ENCODE data around the gene LIN54.
A peak's percentile ranks its signal among the peaks of the same experiment; 100 is the strongest.

The LIN54 gene

DNA sequence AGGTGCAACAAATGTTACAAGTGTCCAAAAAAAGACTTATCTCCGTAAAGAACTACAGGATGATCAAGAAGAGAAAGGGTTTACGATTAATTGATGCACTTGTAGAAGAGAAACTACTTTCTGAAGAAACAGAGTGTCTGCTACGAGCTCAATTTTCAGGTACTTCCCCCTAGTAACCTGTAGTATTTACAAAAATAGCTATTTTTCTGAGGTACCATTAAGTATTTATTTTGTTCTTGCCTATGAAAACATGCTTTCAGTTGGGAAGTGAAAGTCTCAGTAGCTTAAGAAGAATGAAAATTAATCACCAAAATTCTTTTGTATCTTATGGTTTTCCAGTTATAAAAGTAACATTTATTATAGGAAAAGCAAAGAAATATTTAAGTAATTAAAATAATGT, 104.2 kb downstream of the LIN54 start:
- H3K4me3 ChIP-seq (ENCODE audit: low read length in 2 of 2) = no peak overlapping the region
- no peaks in the 10 kb centered on the region for H3K9me3 ChIP-seq (ENCODE audit: control insufficient read depth in 2 of 2, low read length in 2 of 2)
- H3K4me1 ChIP-seq (ENCODE audit: control insufficient read depth, insufficient read depth, low read length) = no peaks in the 10 kb centered on the region
- H3K27me3 ChIP-seq (ENCODE audit: control insufficient read depth in 1 of 2, insufficient read depth in 2 of 2, low read length in 2 of 2) = no peaks in the 10 kb centered on the region
- H3K9ac ChIP-seq (ENCODE audit: low read length in 2 of 2) = no peak overlapping the region
- H3K27ac ChIP-seq (ENCODE audit: low read length) = no peak overlapping the region
- peaks cover 3% of the 10 kb centered on the region in 2 donors for H3K36me3 ChIP-seq (ENCODE audit: control insufficient read depth in 2 of 2, insufficient read depth in 2 of 2, low read length in 2 of 2)

- Histone ChIP-seq H3K9me3 (ENCODE audit: control insufficient read depth in 2 of 2, low read length in 2 of 2) (no peaks in the 10 kb centered on the region), H3K36me3 (ENCODE audit: control insufficient read depth in 2 of 2, insufficient read depth in 2 of 2, low read length in 2 of 2) (peaks cover 0 to 2% of the 10 kb centered on the region in 2 donors), H3K4me1 (ENCODE audit: control insufficient read depth, insufficient read depth, low read length) (no peaks in the 10 kb centered on the region), H3K27ac (ENCODE audit: low read length) (no peak overlapping the region), H3K27me3 (ENCODE audit: control insufficient read depth in 1 of 2, insufficient read depth in 2 of 2, low read length in 2 of 2) (no peaks in the 10 kb centered on the region), H3K9ac (ENCODE audit: low read length in 2 of 2) (no peak overlapping the region), H3K4me3 (ENCODE audit: low read length in 2 of 2) (no peak overlapping the region)
Observed at GRCh38 chr4:82905205-82905604, 105.4 kb downstream of the LIN54 start.

- no peaks in the 10 kb centered on the region for H3K27me3 ChIP-seq (ENCODE audit: control insufficient read depth in 1 of 2, insufficient read depth in 2 of 2, low read length in 2 of 2)
- H3K36me3 ChIP-seq (ENCODE audit: control insufficient read depth in 2 of 2, insufficient read depth in 2 of 2, low read length in 2 of 2) = peaks cover 0 to 2% of the 10 kb centered on the region in 2 donors
- H3K9me3 ChIP-seq (ENCODE audit: control insufficient read depth in 2 of 2, low read length in 2 of 2) = no peaks in the 10 kb centered on the region
- H3K4me1 ChIP-seq (ENCODE audit: control insufficient read depth, insufficient read depth, low read length) = no peaks in the 10 kb centered on the region
- no peak overlapping the region for H3K27ac ChIP-seq (ENCODE audit: low read length)
- H3K9ac ChIP-seq (ENCODE audit: low read length in 2 of 2) = no peak overlapping the region
- H3K4me3 ChIP-seq (ENCODE audit: low read length in 2 of 2) = no peak overlapping the region
Observed at GRCh38 chr4:82903737-82904136, 106.9 kb downstream of the LIN54 start.

GRCh38 chr4:82901183-82901718, 109.4 kb downstream of the LIN54 start:
- peaks cover 0 to 2% of the 10 kb centered on the region in 2 donors for H3K36me3 ChIP-seq (ENCODE audit: control insufficient read depth in 2 of 2, insufficient read depth in 2 of 2, low read length in 2 of 2)
- peak overlapping the region; percentile 99 for H3K27ac ChIP-seq (ENCODE audit: low read length)
- no peaks in the 10 kb centered on the region for H3K27me3 ChIP-seq (ENCODE audit: control insufficient read depth in 1 of 2, insufficient read depth in 2 of 2, low read length in 2 of 2)
- peak overlapping the region; percentile 92 to 99 for H3K9ac ChIP-seq (ENCODE audit: low read length in 2 of 2)
- H3K4me3 ChIP-seq (ENCODE audit: low read length in 2 of 2) = peak overlapping the region; percentile 94 to 98
- no peaks in the 10 kb centered on the region for H3K4me1 ChIP-seq (ENCODE audit: control insufficient read depth, insufficient read depth, low read length)
- H3K9me3 ChIP-seq (ENCODE audit: control insufficient read depth in 2 of 2, low read length in 2 of 2) = no peaks in the 10 kb centered on the region

- Histone ChIP-seq H3K9ac (ENCODE audit: low read length in 2 of 2) (peak within 1 kb of the TSS; percentile 92 to 99), H3K4me1 (ENCODE audit: control insufficient read depth, insufficient read depth, low read length) (no peaks in the 10 kb centered on the region), H3K36me3 (ENCODE audit: control insufficient read depth in 2 of 2, insufficient read depth in 2 of 2, low read length in 2 of 2) (peaks cover 0 to 2% of the 10 kb centered on the region in 2 donors), H3K4me3 (ENCODE audit: low read length in 2 of 2) (peak within 1 kb of the TSS; percentile 94 to 98), H3K27ac (ENCODE audit: low read length) (peak within 1 kb of the TSS; percentile 99), H3K27me3 (ENCODE audit: control insufficient read depth in 1 of 2, insufficient read depth in 2 of 2, low read length in 2 of 2) (no peaks in the 10 kb centered on the region), H3K9me3 (ENCODE audit: control insufficient read depth in 2 of 2, low read length in 2 of 2) (no peaks in the 10 kb centered on the region)
Observed at GRCh38 chr4:82900411-82901182, 110.0 kb downstream of the LIN54 start, which contains the start of gene THAP9. Gene THAP9, plus strand, starts transcription at chr4:82900735. Its CDS starts 68 bp downstream, at chr4:82900803.

DNA sequence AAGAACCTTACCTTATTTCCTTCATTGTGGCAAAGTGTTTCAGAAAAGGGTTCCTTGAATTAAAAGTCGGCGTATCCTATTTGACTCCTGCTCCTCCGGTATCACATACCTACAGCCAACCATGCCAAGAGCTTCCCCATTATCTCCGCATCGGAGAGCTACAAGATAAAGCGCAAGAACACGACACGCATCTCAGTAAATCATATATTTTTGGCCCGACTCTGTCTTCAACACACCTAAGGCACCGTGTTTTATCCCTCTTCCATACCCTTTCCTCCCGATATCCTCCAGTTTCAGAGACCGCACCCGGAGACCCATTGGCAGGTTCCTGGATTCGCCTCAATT, 110.6 kb downstream of the LIN54 start:
- no peaks in the 10 kb centered on the region for H3K4me1 ChIP-seq (ENCODE audit: control insufficient read depth, insufficient read depth, low read length)
- peak overlapping the region; percentile 94 to 98 for H3K4me3 ChIP-seq (ENCODE audit: low read length in 2 of 2)
- peak overlapping the region; percentile 99 for H3K27ac ChIP-seq (ENCODE audit: low read length)
- H3K9ac ChIP-seq (ENCODE audit: low read length in 2 of 2) = peak overlapping the region; percentile 92 to 96
- H3K36me3 ChIP-seq (ENCODE audit: control insufficient read depth in 2 of 2, insufficient read depth in 2 of 2, low read length in 2 of 2) = peaks cover 0 to 2% of the 10 kb centered on the region in 2 donors
- H3K9me3 ChIP-seq (ENCODE audit: control insufficient read depth in 2 of 2, low read length in 2 of 2) = no peaks in the 10 kb centered on the region
- no peaks in the 10 kb centered on the region for H3K27me3 ChIP-seq (ENCODE audit: control insufficient read depth in 1 of 2, insufficient read depth in 2 of 2, low read length in 2 of 2)

DNA sequence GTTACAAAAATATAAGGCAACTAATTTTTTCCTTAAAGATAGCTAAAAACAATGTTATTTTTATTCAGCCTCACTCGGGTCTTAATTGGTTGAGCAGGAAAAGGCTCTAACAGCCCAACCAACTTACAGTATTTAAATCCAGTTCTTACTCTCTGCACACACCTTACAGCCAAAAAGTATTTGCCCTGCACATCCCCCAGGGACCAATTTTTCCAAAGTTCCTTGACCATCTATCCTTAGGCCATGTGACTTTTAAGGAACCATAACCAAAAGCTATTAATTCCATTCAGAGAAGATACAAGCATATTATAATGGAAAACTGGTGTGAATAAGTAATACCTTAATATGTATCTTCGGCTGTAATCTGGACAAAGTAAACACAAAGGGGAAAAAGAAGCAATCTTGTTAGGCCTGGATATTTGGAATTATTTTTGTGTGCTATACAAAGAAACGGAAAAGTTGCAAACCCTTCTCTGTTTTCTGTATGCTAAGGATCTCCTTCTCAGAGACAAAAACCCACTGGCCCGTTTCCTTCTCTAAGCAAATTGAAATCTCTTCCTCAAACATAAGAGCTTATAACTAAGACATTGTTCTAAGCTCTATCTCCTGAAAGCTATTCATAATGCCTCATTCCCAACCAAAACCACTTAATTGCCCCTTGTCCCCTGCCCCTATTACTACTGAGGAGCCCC, 111.1 kb downstream of the LIN54 start:
- Histone ChIP-seq H3K4me1 (ENCODE audit: control insufficient read depth, insufficient read depth, low read length) (no peaks in the 10 kb centered on the region), H3K9me3 (ENCODE audit: control insufficient read depth in 2 of 2, low read length in 2 of 2) (no peaks in the 10 kb centered on the region), H3K9ac (ENCODE audit: low read length in 2 of 2) (peak overlapping the region; percentile 92 to 96), H3K27ac (ENCODE audit: low read length) (peak overlapping the region; percentile 99), H3K4me3 (ENCODE audit: low read length in 2 of 2) (peak overlapping the region; percentile 94 to 98), H3K36me3 (ENCODE audit: control insufficient read depth in 2 of 2, insufficient read depth in 2 of 2, low read length in 2 of 2) (peaks cover under 1 to 1% of the 10 kb centered on the region in 2 donors), H3K27me3 (ENCODE audit: control insufficient read depth in 1 of 2, insufficient read depth in 2 of 2, low read length in 2 of 2) (no peaks in the 10 kb centered on the region)

- Histone ChIP-seq H3K9me3 (ENCODE audit: control insufficient read depth in 2 of 2, low read length in 2 of 2) (no peaks in the 10 kb centered on the region), H3K4me3 (ENCODE audit: low read length in 2 of 2) (peak overlapping the region; percentile 94 to 98), H3K27ac (ENCODE audit: low read length) (no peak overlapping the region), H3K36me3 (ENCODE audit: control insufficient read depth in 2 of 2, insufficient read depth in 2 of 2, low read length in 2 of 2) (peaks cover 0 to 9% of the 10 kb centered on the region in 2 donors), H3K9ac (ENCODE audit: low read length in 2 of 2) (peak overlapping the region in 1 of 2 donors; percentile 92), H3K27me3 (ENCODE audit: control insufficient read depth in 1 of 2, insufficient read depth in 2 of 2, low read length in 2 of 2) (no peaks in the 10 kb centered on the region), H3K4me1 (ENCODE audit: control insufficient read depth, insufficient read depth, low read length) (no peaks in the 10 kb centered on the region)
Observed at GRCh38 chr4:82898322-82899243, 112.0 kb downstream of the LIN54 start.

DNA sequence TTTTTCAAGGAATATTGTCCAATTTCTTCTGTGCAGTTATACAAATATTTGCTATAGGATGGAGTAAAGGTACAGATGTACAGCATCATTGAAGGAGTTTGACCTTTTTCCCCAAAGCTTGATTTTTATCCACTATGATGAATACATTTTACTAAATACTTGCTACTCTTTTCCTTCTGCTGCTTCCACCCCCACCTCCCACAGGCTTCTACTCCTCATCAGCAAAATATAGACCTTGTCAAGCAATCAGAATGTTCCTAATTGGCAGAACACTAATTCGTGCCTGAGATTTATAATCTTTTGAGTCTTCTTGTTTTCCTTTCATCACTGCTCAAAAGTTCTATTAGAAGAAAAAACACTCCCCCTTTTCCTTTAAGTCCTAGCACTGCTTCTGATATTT, 113.9 kb downstream of the LIN54 start:
- Histone ChIP-seq H3K4me3 (ENCODE audit: low read length in 2 of 2) (no peak overlapping the region), H3K9ac (ENCODE audit: low read length in 2 of 2) (no peak overlapping the region), H3K36me3 (ENCODE audit: control insufficient read depth in 2 of 2, insufficient read depth in 2 of 2, low read length in 2 of 2) (peaks cover 0 to 9% of the 10 kb centered on the region in 2 donors), H3K9me3 (ENCODE audit: control insufficient read depth in 2 of 2, low read length in 2 of 2) (no peaks in the 10 kb centered on the region), H3K27me3 (ENCODE audit: control insufficient read depth in 1 of 2, insufficient read depth in 2 of 2, low read length in 2 of 2) (no peaks in the 10 kb centered on the region), H3K27ac (ENCODE audit: low read length) (no peak overlapping the region), H3K4me1 (ENCODE audit: control insufficient read depth, insufficient read depth, low read length) (no peaks in the 10 kb centered on the region)

DNA sequence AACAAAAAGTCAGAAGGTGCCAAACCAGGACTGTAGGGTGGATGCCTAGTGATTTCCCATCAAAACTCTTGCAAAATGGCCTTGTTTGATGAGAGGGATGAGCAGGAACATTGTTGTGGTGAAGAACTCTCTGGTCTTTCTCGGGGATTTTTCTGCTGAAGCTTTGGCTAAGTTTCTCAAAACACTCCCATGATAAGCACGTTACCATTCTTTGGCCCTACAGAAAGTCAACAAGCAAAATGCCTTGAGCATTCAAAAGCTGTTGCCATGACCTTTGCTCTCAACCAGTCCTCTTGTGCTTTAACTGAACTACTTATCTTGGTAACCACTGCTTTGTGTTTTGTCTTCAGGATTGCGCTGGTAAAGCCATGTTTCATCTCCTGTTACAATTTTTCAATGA, 116.7 kb downstream of the LIN54 start:
- Histone ChIP-seq H3K9me3 (ENCODE audit: control insufficient read depth in 2 of 2, low read length in 2 of 2) (no peaks in the 10 kb centered on the region), H3K27ac (ENCODE audit: low read length) (no peak overlapping the region), H3K27me3 (ENCODE audit: control insufficient read depth in 1 of 2, insufficient read depth in 2 of 2, low read length in 2 of 2) (no peaks in the 10 kb centered on the region), H3K36me3 (ENCODE audit: control insufficient read depth in 2 of 2, insufficient read depth in 2 of 2, low read length in 2 of 2) (peaks cover 0 to 9% of the 10 kb centered on the region in 2 donors), H3K4me3 (ENCODE audit: low read length in 2 of 2) (no peak overlapping the region), H3K9ac (ENCODE audit: low read length in 2 of 2) (no peak overlapping the region), H3K4me1 (ENCODE audit: control insufficient read depth, insufficient read depth, low read length) (peaks cover 3% of the 10 kb centered on the region)
